IgD-negative memory B cell (primary cell): Measurements from ENCODE around the gene PRPF4. TPM values are rescaled to one million over a fixed set of nuclear protein-coding genes. Genes with fewer than 3 reads are reported as not detected.

Source experiments
- H3K27ac Mint-ChIP-seq, 3 donors: one replicate each; pipeline ENCODE4 v1.8.0; 2020 to 2022; ENCODE audit warnings: mild to moderate bottlenecking in 3 of 3, mixed read lengths in 3 of 3, moderate library complexity in 1 of 3
- H3K27me3 Mint-ChIP-seq: one replicate; pipeline ENCODE4 v1.8.0; 2021; ENCODE audit warnings: mixed read lengths
- H3K36me3 Mint-ChIP-seq: one replicate; pipeline ENCODE4 v1.8.0; 2020; ENCODE audit warnings: mild to moderate bottlenecking, mixed read lengths
- H3K4me1 Mint-ChIP-seq, 3 donors: one replicate each; pipeline ENCODE4 v1.8.0; 2020 to 2022; ENCODE audit warnings: mixed read lengths in 3 of 3, mild to moderate bottlenecking in 1 of 3
- H3K4me3 Mint-ChIP-seq, 4 donors: one replicate each; pipeline ENCODE4 v1.8.0; 2020 to 2022; ENCODE audit warnings: mild to moderate bottlenecking in 4 of 4, mixed read lengths in 4 of 4, moderate library complexity in 3 of 4
- H3K9me3 Mint-ChIP-seq, 3 donors: one replicate each; pipeline ENCODE4 v1.8.0; 2020 to 2021; ENCODE audit warnings: mixed read lengths in 3 of 3, mild to moderate bottlenecking in 1 of 3
- polyA plus RNA-seq: library from polyadenylated mRNA; unstranded; fragments of 300-500 nt; fragmentation: Illumina TruSeq; gene quantifications from one replicate; pipeline ENCODE4 v1.2.3, GENCODE V29; 2021

The PRPF4 gene
- polyA plus RNA-seq, 1 donor from 2014 or later: 23.4 TPM

GRCh38 chr9:113254991-113255390 is 20.5 kb upstream of the PRPF4 start:
- Mint-ChIP-seq H3K4me1 (no peaks in the 10 kb centered on the region), H3K9me3 (no peaks in the 10 kb centered on the region), H3K27me3 (no peaks in the 10 kb centered on the region), H3K27ac (no peak overlapping the region), H3K36me3 (peaks cover 7% of the 10 kb centered on the region), H3K4me3 (no peak overlapping the region)

GRCh38 chr9:113255438-113255837 is 20.0 kb upstream of the PRPF4 start:
- H3K27me3 Mint-ChIP-seq: no peaks in the 10 kb centered on the region
- H3K9me3 Mint-ChIP-seq: no peaks in the 10 kb centered on the region
- no peak overlapping the region for H3K27ac Mint-ChIP-seq
- peaks cover 10% of the 10 kb centered on the region for H3K36me3 Mint-ChIP-seq
- H3K4me1 Mint-ChIP-seq: no peaks in the 10 kb centered on the region
- peak overlapping the region in 1 of 4 donors; percentile 60 for H3K4me3 Mint-ChIP-seq

DNA sequence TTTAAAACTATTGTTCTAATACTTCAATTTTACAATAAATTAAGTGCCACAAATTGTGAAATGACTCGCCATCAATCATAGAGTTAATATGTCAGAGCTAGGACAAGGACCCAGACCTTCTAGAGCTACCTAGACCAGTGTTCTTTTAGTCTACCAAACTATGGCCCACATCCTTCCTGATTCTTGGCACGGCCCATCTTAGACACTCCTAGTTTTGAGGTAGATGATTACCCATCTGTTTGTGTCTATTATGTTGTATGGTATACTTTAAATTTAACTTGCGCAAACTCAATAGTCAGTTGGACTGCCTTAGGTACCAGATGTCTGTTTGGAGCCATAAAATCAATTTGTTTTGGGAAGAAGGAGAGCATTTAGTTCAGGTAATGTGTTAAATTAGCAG is 17.6 kb upstream of the PRPF4 start:
- H3K9me3 Mint-ChIP-seq: no peaks in the 10 kb centered on the region
- H3K4me1 Mint-ChIP-seq: no peaks in the 10 kb centered on the region
- H3K36me3 Mint-ChIP-seq: peaks cover 12% of the 10 kb centered on the region
- H3K27ac Mint-ChIP-seq: no peak overlapping the region
- no peak overlapping the region for H3K4me3 Mint-ChIP-seq
- H3K27me3 Mint-ChIP-seq: no peaks in the 10 kb centered on the region

- Mint-ChIP-seq H3K4me3 (no peak overlapping the region), H3K27me3 (no peaks in the 10 kb centered on the region), H3K4me1 (no peaks in the 10 kb centered on the region), H3K9me3 (no peaks in the 10 kb centered on the region), H3K27ac (no peak overlapping the region), H3K36me3 (peaks cover 12% of the 10 kb centered on the region)
Measured at GRCh38 chr9:113258282-113258681, 17.2 kb upstream of the PRPF4 start.

GRCh38 chr9:113261917-113262671 is 13.4 kb upstream of the PRPF4 start:
- Mint-ChIP-seq H3K9me3 (no peaks in the 10 kb centered on the region), H3K27me3 (no peaks in the 10 kb centered on the region), H3K36me3 (peaks cover 14% of the 10 kb centered on the region), H3K4me1 (no peaks in the 10 kb centered on the region), H3K4me3 (no peak overlapping the region), H3K27ac (no peak overlapping the region)

GRCh38 chr9:113266174-113266573 is 9.3 kb upstream of the PRPF4 start:
- Mint-ChIP-seq H3K36me3 (peaks cover 7% of the 10 kb centered on the region), H3K9me3 (no peaks in the 10 kb centered on the region), H3K4me3 (no peak overlapping the region), H3K27me3 (no peaks in the 10 kb centered on the region), H3K4me1 (peaks cover 2 to 6% (median 3%) of the 10 kb centered on the region in 3 donors), H3K27ac (no peak overlapping the region)

DNA sequence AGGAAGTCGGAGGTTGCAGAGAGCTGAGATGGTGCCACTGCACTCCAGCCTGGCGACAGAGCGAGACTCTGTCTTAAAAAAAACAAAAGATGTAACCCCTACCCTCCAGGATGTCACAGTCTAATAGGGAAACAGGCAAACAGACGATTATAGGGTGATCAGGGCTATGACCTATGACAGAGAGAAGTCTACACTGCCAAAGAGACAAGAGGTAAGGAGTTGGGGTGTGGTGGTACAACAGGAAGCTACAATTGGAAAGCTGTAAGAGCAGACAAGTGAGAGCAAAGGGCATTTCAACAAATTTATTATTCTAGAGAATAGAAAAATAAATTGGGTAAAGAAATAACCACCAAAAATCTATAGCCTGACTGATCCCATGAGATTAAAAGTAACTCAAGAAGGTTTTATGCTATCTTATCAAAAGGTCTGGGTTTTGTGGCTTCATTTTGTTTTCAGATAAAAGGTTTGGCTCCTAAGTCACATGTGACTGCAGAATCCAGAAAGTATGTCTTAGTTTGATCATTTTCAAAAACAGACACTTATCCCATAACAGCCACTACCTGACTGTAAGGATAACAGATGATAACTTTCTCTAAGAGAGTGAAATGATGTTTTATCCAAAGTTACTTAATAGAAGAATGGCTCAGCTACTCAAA is 7.4 kb upstream of the PRPF4 start:
- no peaks in the 10 kb centered on the region for H3K9me3 Mint-ChIP-seq
- peaks cover 2 to 6% (median 3%) of the 10 kb centered on the region in 3 donors for H3K4me1 Mint-ChIP-seq
- peak overlapping the region in 1 of 3 donors; percentile 31 for H3K27ac Mint-ChIP-seq
- no peaks in the 10 kb centered on the region for H3K27me3 Mint-ChIP-seq
- peaks cover 5% of the 10 kb centered on the region for H3K36me3 Mint-ChIP-seq
- H3K4me3 Mint-ChIP-seq: no peak overlapping the region

DNA sequence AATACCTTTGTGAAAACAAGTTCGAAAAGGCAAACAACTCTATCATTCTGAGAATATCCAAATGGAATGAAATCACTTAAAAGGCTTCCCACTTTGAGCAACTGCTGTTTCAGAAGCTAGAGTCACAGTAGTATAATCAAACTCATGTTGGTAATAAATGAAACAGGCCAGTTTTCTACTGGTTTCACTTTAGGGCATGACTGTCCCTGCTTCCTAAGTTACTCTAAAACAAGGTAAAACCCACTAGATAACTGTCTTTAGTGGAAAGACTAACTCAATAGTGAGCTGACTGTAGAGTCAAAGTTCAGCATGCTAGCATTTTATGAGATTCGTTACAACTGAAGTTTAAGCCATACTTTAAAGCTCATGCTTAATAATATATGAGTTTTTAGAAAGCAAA is 6.1 kb upstream of the PRPF4 start:
- Mint-ChIP-seq H3K4me3 (no peak overlapping the region), H3K27ac (no peak overlapping the region), H3K9me3 (no peaks in the 10 kb centered on the region), H3K27me3 (no peaks in the 10 kb centered on the region), H3K36me3 (peaks cover 5% of the 10 kb centered on the region), H3K4me1 (peaks cover 3 to 7% (median 6%) of the 10 kb centered on the region in 3 donors)

- H3K27me3 Mint-ChIP-seq: no peaks in the 10 kb centered on the region
- H3K36me3 Mint-ChIP-seq: peaks cover 5% of the 10 kb centered on the region
- no peaks in the 10 kb centered on the region for H3K9me3 Mint-ChIP-seq
- peak overlapping the region in 1 of 4 donors; percentile 26 for H3K4me3 Mint-ChIP-seq
- H3K27ac Mint-ChIP-seq: no peak overlapping the region
- peaks cover 3 to 7% (median 6%) of the 10 kb centered on the region in 3 donors for H3K4me1 Mint-ChIP-seq
Measured at GRCh38 chr9:113269871-113270270, 5.6 kb upstream of the PRPF4 start.

DNA sequence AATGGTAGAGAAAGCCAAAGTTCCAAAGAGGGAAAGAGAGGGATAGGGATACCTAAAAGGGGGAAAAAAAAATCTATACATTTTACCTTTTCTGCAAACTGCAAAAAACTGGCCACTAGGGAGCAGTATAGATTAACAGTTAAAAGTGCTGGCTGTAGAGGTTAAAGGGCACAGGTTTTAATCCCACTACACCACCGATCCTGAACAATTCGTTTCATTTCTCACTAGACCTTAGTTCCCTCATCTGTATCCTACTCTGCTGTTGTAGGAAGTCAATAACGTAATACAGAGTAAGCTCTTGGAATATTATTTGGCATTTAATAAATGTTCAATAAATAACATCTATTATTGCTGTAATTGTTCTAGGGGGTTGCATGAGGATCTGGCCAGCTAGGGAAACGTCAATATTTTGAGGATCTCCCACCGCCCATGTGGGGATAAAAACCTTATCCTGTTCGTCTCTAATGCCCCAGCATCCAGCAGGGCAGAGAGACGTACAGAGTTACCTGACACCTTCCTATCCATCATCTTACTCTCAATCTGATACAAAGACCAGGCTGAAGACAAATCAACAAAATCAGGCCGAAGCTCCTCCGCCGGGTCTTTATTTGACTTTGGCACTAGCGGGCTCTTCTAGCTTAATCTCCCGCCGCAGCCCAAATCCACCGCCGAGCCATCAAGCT is 843 bp upstream of the PRPF4 start:
- Mint-ChIP-seq H3K9me3 (no peaks in the 10 kb centered on the region), H3K27me3 (no peaks in the 10 kb centered on the region), H3K4me3 (no peak overlapping the region), H3K27ac (no peak overlapping the region), H3K36me3 (peaks cover 2% of the 10 kb centered on the region), H3K4me1 (peaks cover 5 to 15% (median 8%) of the 10 kb centered on the region in 3 donors)

DNA sequence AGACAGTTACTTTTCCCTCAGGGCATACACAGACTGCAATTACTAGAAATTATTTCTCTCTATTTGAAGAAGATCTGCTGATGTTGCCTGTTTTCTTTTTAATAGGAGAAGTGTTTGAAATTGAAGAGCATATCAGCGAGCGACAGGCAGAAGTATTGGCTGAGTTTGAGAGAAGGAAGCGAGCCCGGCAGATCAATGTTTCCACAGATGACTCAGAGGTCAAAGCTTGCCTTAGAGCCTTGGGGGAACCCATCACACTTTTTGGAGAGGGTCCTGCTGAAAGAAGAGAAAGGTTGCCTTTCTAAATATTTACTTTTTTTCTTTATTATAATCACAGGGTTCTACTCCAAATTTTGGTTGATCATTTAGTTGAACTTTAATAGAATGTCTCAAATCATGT is 3.4 kb downstream of the PRPF4 start:
- H3K9me3 Mint-ChIP-seq: no peaks in the 10 kb centered on the region
- no peak overlapping the region for H3K27ac Mint-ChIP-seq
- no peak overlapping the region for H3K4me3 Mint-ChIP-seq
- peaks cover 13 to 18% (median 15%) of the 10 kb centered on the region in 3 donors for H3K4me1 Mint-ChIP-seq
- no peaks in the 10 kb centered on the region for H3K27me3 Mint-ChIP-seq
- peaks cover 4% of the 10 kb centered on the region for H3K36me3 Mint-ChIP-seq

GRCh38 chr9:113281356-113281755 is 5.9 kb downstream of the PRPF4 start:
- Mint-ChIP-seq H3K4me1 (peaks cover 14 to 15% (median 14%) of the 10 kb centered on the region in 3 donors), H3K4me3 (peak overlapping the region in 1 of 4 donors; percentile 10), H3K27ac (no peak overlapping the region), H3K9me3 (no peaks in the 10 kb centered on the region), H3K27me3 (no peaks in the 10 kb centered on the region), H3K36me3 (peaks cover 8% of the 10 kb centered on the region)

DNA sequence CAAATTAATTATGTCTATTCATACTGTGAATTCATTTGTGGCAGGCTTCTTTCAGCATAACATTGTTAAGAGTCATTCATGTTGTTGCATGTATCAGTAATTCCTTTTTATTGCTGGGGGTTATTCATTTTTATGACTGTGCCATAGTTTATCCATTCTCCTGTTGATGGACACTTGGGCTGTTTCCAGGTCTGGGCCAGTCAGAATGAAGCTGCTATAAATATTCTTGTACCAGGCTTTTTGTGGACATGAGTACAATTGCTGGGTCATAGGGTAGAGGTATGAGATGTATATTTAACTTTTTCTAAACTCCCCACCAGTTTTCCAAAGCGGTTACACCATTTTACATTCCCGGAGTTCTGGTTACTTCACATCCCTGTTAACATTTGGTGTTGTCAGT is 13.6 kb downstream of the PRPF4 start:
- H3K9me3 Mint-ChIP-seq: no peaks in the 10 kb centered on the region
- H3K27me3 Mint-ChIP-seq: no peaks in the 10 kb centered on the region
- no peak overlapping the region for H3K4me3 Mint-ChIP-seq
- H3K27ac Mint-ChIP-seq: no peak overlapping the region
- H3K36me3 Mint-ChIP-seq: peaks cover 8% of the 10 kb centered on the region
- H3K4me1 Mint-ChIP-seq: peaks cover 0 to 3% (median 0%) of the 10 kb centered on the region in 3 donors

GRCh38 chr9:113290052-113290607 is 14.7 kb downstream of the PRPF4 start:
- Mint-ChIP-seq H3K4me3 (no peak overlapping the region), H3K9me3 (no peaks in the 10 kb centered on the region), H3K36me3 (peaks cover 4% of the 10 kb centered on the region), H3K27ac (no peak overlapping the region), H3K4me1 (peaks cover 0 to 1% (median 0%) of the 10 kb centered on the region in 3 donors), H3K27me3 (no peaks in the 10 kb centered on the region)

GRCh38 chr9:113293285-113293878 is 17.9 kb downstream of the PRPF4 start:
- H3K27me3 Mint-ChIP-seq: no peaks in the 10 kb centered on the region
- H3K27ac Mint-ChIP-seq: peak overlapping the region in 1 of 3 donors; percentile 50
- no peak overlapping the region for H3K4me3 Mint-ChIP-seq
- H3K9me3 Mint-ChIP-seq: no peaks in the 10 kb centered on the region
- H3K36me3 Mint-ChIP-seq: peaks cover 4% of the 10 kb centered on the region
- H3K4me1 Mint-ChIP-seq: peaks cover 0 to 1% (median 0%) of the 10 kb centered on the region in 3 donors
